Measurements from ENCODE around the gene TH.
"Not testable (repeated sequence)": the region's sequence is repeated elsewhere in the genome, so short reads cannot be mapped to it uniquely, and the experiment has no call there.

The TH gene

DNA sequence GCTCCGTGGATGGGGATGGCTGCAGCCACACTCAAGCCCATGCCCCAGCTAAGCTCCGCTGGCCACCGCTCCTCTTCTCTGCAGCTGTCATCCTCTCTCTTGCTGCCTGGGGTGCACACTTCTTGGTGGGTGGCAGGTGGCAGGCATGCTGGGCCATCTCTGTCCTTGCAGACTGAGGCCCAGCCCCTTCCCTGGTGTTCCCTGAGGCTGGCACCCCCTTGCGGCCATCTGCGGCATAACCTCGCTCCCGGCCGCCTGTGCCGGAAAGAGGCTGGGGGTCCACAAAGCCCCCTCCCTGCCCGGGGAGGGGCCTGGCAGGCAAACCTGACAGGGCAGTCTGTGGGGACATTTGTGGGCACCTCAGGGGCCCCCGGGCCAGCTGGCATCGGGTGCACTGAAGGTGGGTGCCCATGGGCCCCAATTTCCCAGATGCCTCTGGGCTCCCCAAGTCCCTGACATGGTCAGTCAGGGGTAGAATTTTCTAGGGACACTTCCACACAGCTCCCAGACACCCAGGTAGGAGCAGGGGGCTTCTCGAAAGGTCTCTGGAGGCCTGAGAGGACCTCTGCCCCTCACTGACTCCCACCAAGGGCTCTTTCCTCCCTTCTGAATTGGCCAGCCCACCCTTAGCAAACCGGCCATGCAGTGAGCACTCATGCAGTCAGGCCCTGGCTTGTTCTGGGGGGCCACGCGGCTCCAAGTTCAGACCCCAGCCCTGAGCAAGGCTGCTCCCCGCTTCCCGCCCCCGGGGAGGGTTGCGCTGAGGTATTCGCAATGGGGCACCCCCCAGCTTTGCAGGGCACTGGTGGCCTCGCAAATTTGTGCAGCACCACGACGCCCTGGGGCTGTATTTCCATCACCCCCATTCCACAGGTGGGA is 23.5 kb upstream of the TH start:
- Histone ChIP-seq H3K9me3 (ENCODE audit: control insufficient read depth in 1 of 2, low read length in 2 of 2) (no peaks in the 10 kb centered on the region), H3K27me3 (ENCODE audit: control insufficient read depth in 1 of 2, insufficient read depth in 2 of 2, low read length in 2 of 2) (peaks cover 7 to 14% of the 10 kb centered on the region in 2 donors), H3K4me1 (ENCODE audit: control insufficient read depth in 1 of 2, insufficient read depth in 2 of 2, low read length in 2 of 2) (peaks cover 0 to 5% of the 10 kb centered on the region in 2 donors), H3K27ac (ENCODE audit: low read depth, low read length) (no peak overlapping the region), H3K4me3 (ENCODE audit: low read depth in 1 of 2, low read length in 2 of 2) (no peak overlapping the region), H3K36me3 (ENCODE audit: control insufficient read depth in 1 of 2, insufficient read depth in 2 of 2, low read length in 2 of 2) (no peaks in the 10 kb centered on the region), H3K9ac (ENCODE audit: low read depth in 1 of 2, low read length in 2 of 2) (no peak overlapping the region)

DNA sequence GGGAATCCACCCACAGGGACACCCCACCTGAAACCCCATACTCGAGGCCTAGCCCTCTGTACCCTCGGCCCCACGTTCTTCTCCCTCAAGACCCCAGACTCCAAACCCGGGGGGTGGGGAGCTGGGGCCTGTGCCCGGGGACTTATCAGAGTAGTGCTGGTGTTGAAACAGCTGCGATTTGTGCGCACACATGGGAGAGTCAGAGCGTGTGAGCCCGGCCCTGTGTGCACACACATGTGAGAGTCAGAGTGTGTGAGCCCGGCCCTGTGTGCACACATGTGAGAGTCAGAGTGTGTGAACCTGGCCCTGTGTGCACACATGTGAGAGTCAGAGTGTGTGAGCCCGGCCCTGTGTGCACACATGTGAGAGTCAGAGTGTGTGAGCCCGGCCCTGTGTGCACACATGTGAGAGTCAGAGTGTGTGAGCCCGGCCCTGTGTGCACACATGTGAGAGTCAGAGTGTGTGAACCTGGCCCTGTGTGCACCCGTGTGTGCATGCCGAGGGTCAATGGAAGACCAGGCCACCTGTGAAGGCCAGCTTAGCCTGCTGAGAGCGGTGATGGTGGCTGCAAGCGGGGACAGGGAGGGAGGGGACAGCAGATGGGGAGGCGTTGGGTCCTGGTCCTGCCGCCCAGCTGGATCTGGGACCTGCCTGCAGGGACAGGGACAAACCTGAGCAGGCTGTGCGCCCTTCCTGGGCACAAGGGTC is 22.4 kb upstream of the TH start:
- not testable (repeated sequence) for H3K9ac ChIP-seq (ENCODE audit: low read depth in 1 of 2, low read length in 2 of 2); H3K4me1 ChIP-seq (ENCODE audit: control insufficient read depth in 1 of 2, insufficient read depth in 2 of 2, low read length in 2 of 2); H3K27ac ChIP-seq (ENCODE audit: low read depth, low read length); H3K4me3 ChIP-seq (ENCODE audit: low read depth in 1 of 2, low read length in 2 of 2); H3K36me3 ChIP-seq (ENCODE audit: control insufficient read depth in 1 of 2, insufficient read depth in 2 of 2, low read length in 2 of 2); H3K9me3 ChIP-seq (ENCODE audit: control insufficient read depth in 1 of 2, low read length in 2 of 2)
- peaks cover 7 to 18% of the 10 kb centered on the region in 2 donors for H3K27me3 ChIP-seq (ENCODE audit: control insufficient read depth in 1 of 2, insufficient read depth in 2 of 2, low read length in 2 of 2)

DNA sequence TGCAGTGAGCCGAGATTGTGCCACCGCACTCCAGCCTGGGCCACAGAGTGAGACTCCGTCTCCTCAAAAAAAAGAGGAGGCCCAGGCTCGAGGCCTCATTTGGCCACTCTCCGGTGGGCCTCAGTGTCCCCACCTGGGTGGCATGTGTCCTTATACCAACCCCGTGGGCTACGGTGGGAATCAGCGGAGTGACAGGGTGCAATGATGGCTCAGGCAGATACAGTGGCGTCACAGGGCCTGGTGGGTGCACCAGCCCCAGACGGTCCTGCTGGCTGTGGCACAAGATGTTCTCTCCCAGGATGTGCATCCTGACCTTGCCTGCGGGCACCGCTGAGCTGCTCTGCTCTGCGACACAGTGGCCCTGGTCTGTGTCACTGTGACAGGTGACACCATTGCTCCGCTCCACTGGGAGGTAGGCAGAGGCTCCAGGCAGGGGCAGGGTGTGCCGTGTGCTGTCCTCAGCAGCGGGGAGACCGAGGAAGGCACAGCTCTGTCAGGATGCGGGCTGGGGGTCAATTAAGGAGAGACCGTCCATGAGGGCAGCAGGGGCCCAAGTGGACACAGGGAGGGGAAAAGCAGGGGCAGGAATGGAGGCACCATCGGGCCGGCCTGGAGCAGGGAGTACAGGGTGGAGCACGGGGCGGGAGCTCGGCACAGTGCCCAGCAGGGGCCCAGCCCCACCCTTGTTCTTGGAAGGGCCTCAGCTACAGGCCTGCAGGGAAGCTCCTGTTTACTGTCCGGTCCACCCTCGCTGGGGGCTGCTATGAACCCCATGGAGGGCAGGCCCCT is 21.7 kb upstream of the TH start:
- Histone ChIP-seq H3K36me3 (ENCODE audit: control insufficient read depth in 1 of 2, insufficient read depth in 2 of 2, low read length in 2 of 2) (no peaks in the 10 kb centered on the region), H3K4me3 (ENCODE audit: low read depth in 1 of 2, low read length in 2 of 2) (no peak overlapping the region), H3K4me1 (ENCODE audit: control insufficient read depth in 1 of 2, insufficient read depth in 2 of 2, low read length in 2 of 2) (peaks cover 0 to 5% of the 10 kb centered on the region in 2 donors), H3K9ac (ENCODE audit: low read depth in 1 of 2, low read length in 2 of 2) (no peak overlapping the region), H3K27me3 (ENCODE audit: control insufficient read depth in 1 of 2, insufficient read depth in 2 of 2, low read length in 2 of 2) (peaks cover 7 to 24% of the 10 kb centered on the region in 2 donors), H3K9me3 (ENCODE audit: control insufficient read depth in 1 of 2, low read length in 2 of 2) (no peaks in the 10 kb centered on the region), H3K27ac (ENCODE audit: low read depth, low read length) (no peak overlapping the region)

DNA sequence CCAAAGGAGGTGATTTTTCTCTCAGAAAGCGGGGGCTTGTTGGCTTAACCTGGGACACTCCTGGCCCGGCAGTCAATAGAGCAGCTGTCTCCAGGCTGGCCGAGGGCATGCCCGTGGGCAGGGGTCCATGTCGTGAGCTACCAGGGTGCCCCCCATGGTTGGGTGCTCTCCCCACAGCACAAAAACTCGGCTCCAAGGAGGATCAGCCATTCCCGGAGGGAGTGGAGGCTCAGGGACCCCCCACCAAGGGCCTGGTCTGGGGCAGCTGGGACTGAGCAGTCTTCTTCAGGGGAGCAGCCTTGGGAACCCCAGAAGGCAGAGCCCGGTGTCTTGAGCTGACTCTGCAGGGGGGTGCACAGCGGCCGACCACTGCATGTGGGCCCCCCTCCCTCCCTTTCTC is 20.8 kb upstream of the TH start:
- peaks cover 0 to 5% of the 10 kb centered on the region in 2 donors for H3K4me1 ChIP-seq (ENCODE audit: control insufficient read depth in 1 of 2, insufficient read depth in 2 of 2, low read length in 2 of 2)
- no peak overlapping the region for H3K4me3 ChIP-seq (ENCODE audit: low read depth in 1 of 2, low read length in 2 of 2)
- H3K9me3 ChIP-seq (ENCODE audit: control insufficient read depth in 1 of 2, low read length in 2 of 2): no peaks in the 10 kb centered on the region
- no peak overlapping the region for H3K9ac ChIP-seq (ENCODE audit: low read depth in 1 of 2, low read length in 2 of 2)
- no peak overlapping the region for H3K27ac ChIP-seq (ENCODE audit: low read depth, low read length)
- H3K36me3 ChIP-seq (ENCODE audit: control insufficient read depth in 1 of 2, insufficient read depth in 2 of 2, low read length in 2 of 2): no peaks in the 10 kb centered on the region
- H3K27me3 ChIP-seq (ENCODE audit: control insufficient read depth in 1 of 2, insufficient read depth in 2 of 2, low read length in 2 of 2): peaks cover 7 to 29% of the 10 kb centered on the region in 2 donors

DNA sequence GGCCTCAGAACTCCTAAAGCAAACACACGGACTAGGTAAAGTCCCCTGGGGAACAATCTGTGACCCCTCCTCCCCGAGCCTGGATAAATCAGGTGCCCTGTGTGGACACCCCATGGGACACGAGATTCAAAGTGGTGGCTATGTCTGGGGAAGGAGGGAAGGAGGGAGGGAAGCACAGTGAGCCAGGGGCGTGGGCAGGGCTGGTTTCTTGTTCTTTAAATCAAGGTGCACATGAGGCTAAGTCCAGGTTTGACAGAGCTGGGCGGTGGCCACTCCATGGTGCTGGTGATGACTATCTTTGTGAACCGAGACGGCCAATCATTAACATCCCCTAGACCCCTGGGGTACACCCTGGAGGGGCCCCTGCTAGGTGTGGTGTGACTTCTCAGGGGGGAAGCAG is 20.3 kb upstream of the TH start:
- Histone ChIP-seq H3K9me3 (ENCODE audit: control insufficient read depth in 1 of 2, low read length in 2 of 2) (no peaks in the 10 kb centered on the region), H3K27me3 (ENCODE audit: control insufficient read depth in 1 of 2, insufficient read depth in 2 of 2, low read length in 2 of 2) (peaks cover 7 to 34% of the 10 kb centered on the region in 2 donors), H3K27ac (ENCODE audit: low read depth, low read length) (no peak overlapping the region), H3K36me3 (ENCODE audit: control insufficient read depth in 1 of 2, insufficient read depth in 2 of 2, low read length in 2 of 2) (no peaks in the 10 kb centered on the region), H3K4me3 (ENCODE audit: low read depth in 1 of 2, low read length in 2 of 2) (no peak overlapping the region), H3K4me1 (ENCODE audit: control insufficient read depth in 1 of 2, insufficient read depth in 2 of 2, low read length in 2 of 2) (peaks cover 0 to 5% of the 10 kb centered on the region in 2 donors), H3K9ac (ENCODE audit: low read depth in 1 of 2, low read length in 2 of 2) (no peak overlapping the region)

DNA sequence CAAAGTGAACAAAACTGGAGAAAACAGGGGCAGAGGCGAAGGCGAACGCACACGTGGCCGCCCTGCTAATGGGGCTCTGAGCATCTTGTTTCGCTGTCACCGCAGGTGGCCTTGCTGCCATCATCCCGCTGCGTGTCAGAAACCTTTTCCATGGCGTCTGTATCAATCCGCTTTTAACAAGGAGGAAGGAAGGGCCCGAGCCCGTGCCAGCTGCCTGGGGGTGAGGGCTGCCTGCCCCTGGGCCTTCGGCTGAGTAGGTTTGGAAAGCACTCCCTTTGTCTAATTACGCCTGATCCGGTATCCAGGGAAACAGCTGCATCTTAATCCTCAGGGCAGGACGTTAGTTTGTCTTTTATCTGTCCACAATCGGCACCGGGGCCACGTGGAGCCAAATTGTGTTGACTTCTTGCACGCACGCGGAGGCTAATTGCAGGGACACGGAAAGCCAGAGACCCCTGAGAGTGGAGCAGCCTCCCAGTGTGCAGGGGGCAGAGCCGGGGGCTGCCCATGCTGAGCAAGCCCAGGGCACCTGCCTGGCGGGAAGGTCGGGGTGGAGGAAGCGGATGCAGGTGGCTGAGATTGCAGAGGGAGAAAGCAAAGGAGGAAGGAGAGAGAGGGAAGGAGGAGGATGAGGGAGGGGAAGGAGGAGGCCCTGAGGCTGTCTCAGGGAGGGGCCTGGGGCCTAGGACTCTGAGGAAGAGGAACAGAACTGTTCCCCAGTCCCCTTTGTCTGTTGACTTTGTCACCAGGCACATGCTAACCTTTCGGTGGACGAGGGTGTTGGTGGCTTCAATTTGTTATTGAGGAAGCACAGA is 19.2 kb upstream of the TH start:
- Histone ChIP-seq H3K9ac (ENCODE audit: low read depth in 1 of 2, low read length in 2 of 2) (no peak overlapping the region), H3K27me3 (ENCODE audit: control insufficient read depth in 1 of 2, insufficient read depth in 2 of 2, low read length in 2 of 2) (peaks cover 12 to 43% of the 10 kb centered on the region in 2 donors), H3K36me3 (ENCODE audit: control insufficient read depth in 1 of 2, insufficient read depth in 2 of 2, low read length in 2 of 2) (no peaks in the 10 kb centered on the region), H3K27ac (ENCODE audit: low read depth, low read length) (no peak overlapping the region), H3K4me1 (ENCODE audit: control insufficient read depth in 1 of 2, insufficient read depth in 2 of 2, low read length in 2 of 2) (peaks cover 0 to 5% of the 10 kb centered on the region in 2 donors), H3K4me3 (ENCODE audit: low read depth in 1 of 2, low read length in 2 of 2) (no peak overlapping the region), H3K9me3 (ENCODE audit: control insufficient read depth in 1 of 2, low read length in 2 of 2) (no peaks in the 10 kb centered on the region)

DNA sequence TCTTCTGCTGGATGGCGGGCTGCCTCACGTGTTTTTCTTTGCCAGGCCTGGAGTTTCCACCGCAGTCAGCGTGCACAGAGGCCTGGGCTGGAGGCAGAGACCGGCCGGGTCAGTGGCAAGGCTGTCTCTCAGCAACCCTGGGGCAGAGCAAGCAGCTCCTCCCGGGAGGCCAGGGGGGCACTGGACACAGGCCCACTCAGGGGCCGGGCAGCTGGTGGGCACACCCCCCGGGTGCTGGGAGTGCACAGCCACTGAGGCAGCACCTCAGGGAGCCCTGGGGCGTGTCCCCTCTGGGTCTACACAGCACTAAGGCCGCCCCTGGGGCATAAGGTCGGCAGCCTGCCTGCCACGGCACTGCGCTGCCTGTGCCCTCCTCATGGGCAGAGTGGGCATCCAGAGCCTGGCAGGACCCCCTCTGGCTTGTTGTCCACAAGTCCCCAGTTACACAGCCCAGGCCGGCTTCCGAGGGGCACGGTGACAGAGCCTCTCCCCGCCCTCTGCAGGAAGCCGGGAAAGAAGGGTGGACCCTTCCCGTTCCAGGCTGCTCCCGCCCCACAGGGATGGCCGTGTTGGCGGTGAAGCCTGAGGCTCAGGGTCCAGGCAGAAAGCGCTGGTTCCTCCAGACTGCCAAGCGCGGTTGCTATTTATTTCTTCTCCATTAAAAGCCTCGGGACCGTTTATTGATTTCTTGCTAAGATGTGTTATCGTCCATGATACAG is 18.5 kb upstream of the TH start:
- Histone ChIP-seq H3K4me1 (ENCODE audit: control insufficient read depth in 1 of 2, insufficient read depth in 2 of 2, low read length in 2 of 2) (peaks cover 0 to 5% of the 10 kb centered on the region in 2 donors), H3K27me3 (ENCODE audit: control insufficient read depth in 1 of 2, insufficient read depth in 2 of 2, low read length in 2 of 2) (peaks cover 12 to 47% of the 10 kb centered on the region in 2 donors), H3K27ac (ENCODE audit: low read depth, low read length) (no peak overlapping the region), H3K9me3 (ENCODE audit: control insufficient read depth in 1 of 2, low read length in 2 of 2) (no peaks in the 10 kb centered on the region), H3K36me3 (ENCODE audit: control insufficient read depth in 1 of 2, insufficient read depth in 2 of 2, low read length in 2 of 2) (no peaks in the 10 kb centered on the region), H3K9ac (ENCODE audit: low read depth in 1 of 2, low read length in 2 of 2) (no peak overlapping the region), H3K4me3 (ENCODE audit: low read depth in 1 of 2, low read length in 2 of 2) (no peak overlapping the region)

DNA sequence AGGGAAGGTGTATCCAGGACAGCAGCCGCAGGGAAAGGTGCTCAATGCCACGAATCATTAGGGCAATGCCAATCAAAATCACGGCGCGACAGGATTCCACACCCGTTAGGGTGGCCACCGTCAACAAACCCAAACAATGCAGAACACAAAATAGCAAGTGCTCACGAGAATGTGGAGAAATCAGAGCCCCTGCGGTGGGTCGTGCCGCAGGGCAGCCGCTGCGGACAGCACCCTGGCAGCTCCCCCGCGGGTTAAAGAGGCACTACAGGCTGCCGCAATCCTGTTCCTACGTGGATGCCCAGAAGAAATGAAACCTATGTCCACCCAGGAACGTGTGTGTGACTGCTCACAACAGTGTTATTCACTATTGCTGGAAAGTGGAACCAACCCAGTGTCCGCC is 17.1 kb upstream of the TH start:
- no peaks in the 10 kb centered on the region for H3K36me3 ChIP-seq (ENCODE audit: control insufficient read depth in 1 of 2, insufficient read depth in 2 of 2, low read length in 2 of 2)
- H3K4me1 ChIP-seq (ENCODE audit: control insufficient read depth in 1 of 2, insufficient read depth in 2 of 2, low read length in 2 of 2): peaks cover 0 to 5% of the 10 kb centered on the region in 2 donors
- H3K9ac ChIP-seq (ENCODE audit: low read depth in 1 of 2, low read length in 2 of 2): no peak overlapping the region
- H3K27me3 ChIP-seq (ENCODE audit: control insufficient read depth in 1 of 2, insufficient read depth in 2 of 2, low read length in 2 of 2): peaks cover 12 to 52% of the 10 kb centered on the region in 2 donors
- no peaks in the 10 kb centered on the region for H3K9me3 ChIP-seq (ENCODE audit: control insufficient read depth in 1 of 2, low read length in 2 of 2)
- H3K4me3 ChIP-seq (ENCODE audit: low read depth in 1 of 2, low read length in 2 of 2): no peak overlapping the region
- no peak overlapping the region for H3K27ac ChIP-seq (ENCODE audit: low read depth, low read length)

DNA sequence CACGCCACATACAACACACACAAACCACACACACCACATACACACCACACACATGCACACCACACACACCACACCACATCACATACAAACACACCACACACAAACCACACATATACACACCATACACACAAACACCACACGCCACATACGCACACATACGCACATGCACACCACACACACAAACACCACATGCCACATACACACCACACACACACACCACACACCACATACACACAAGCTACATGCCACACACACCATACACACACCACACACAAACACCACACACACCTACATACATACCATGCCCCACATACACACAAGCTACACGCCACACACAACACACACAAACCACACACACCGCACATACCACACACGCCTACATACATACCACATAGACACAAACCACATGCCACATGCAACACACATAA is 15.7 kb upstream of the TH start:
- H3K4me1 ChIP-seq (ENCODE audit: control insufficient read depth in 1 of 2, insufficient read depth in 2 of 2, low read length in 2 of 2): peaks cover 0 to 5% of the 10 kb centered on the region in 2 donors
- no peaks in the 10 kb centered on the region for H3K9me3 ChIP-seq (ENCODE audit: control insufficient read depth in 1 of 2, low read length in 2 of 2)
- peaks cover 12 to 50% of the 10 kb centered on the region in 2 donors for H3K27me3 ChIP-seq (ENCODE audit: control insufficient read depth in 1 of 2, insufficient read depth in 2 of 2, low read length in 2 of 2)
- no peaks in the 10 kb centered on the region for H3K36me3 ChIP-seq (ENCODE audit: control insufficient read depth in 1 of 2, insufficient read depth in 2 of 2, low read length in 2 of 2)
- H3K9ac ChIP-seq (ENCODE audit: low read depth in 1 of 2, low read length in 2 of 2): no peak overlapping the region
- no peak overlapping the region for H3K27ac ChIP-seq (ENCODE audit: low read depth, low read length)
- H3K4me3 ChIP-seq (ENCODE audit: low read depth in 1 of 2, low read length in 2 of 2): no peak overlapping the region
